Gastrocnemius medialis (tissue), 4 donors: ENCODE data around the gene ITGB1. TPM values are rescaled to one million over a fixed set of nuclear protein-coding genes. Genes with fewer than 3 reads are reported as not detected.

Experiments used
- ATAC-seq, 2 donors: fragments of 150-250 bp; one replicate each; pipeline ENCODE4 v1.9.1; 2016
- DNase-seq, 2 donors: peaks; one replicate each; pipeline ENCODE4 v3.0.0-alpha.2; 2019
- H3K27ac ChIP-seq, 4 donors: fragments of 200-600 bp; sonication (generic); 1 replicate in 1 of 4; 2 replicates in 3 of 4; pipeline ENCODE4 v1.5.1; 2016 to 2018; ENCODE audit warnings: mild to moderate bottlenecking in 2 of 4, moderate library complexity in 1 of 4
- H3K27me3 ChIP-seq, 3 donors: fragments of 200-600 bp; sonication (generic) in 2 of 3; 1 replicate in 1 of 3; 2 replicates in 2 of 3; pipeline versions ENCODE4 v1.5.1 to v1.6.0; 2016 to 2019; ENCODE audit warnings: mild to moderate bottlenecking in 1 of 3, moderate library complexity in 1 of 3
- H3K36me3 ChIP-seq, 2 donors: fragments of 200-600 bp; sonication (generic) in 1 of 2; one replicate each; pipeline ENCODE4 v1.5.1; 2017 to 2018
- H3K4me1 ChIP-seq, 2 donors: fragments of 200-600 bp; sonication (generic) in 1 of 2; one replicate each; pipeline ENCODE4 v1.5.1; 2016 to 2017; ENCODE audit warnings: mild to moderate bottlenecking in 2 of 2
- H3K4me3 ChIP-seq, 4 donors: fragments of 200-600 bp; sonication (generic) in 3 of 4; 1 replicate in 1 of 4; 2 replicates in 3 of 4; pipeline ENCODE4 v1.5.1; 2016 to 2019; ENCODE audit warnings: mild to moderate bottlenecking in 2 of 4
- H3K9me3 ChIP-seq, 3 donors: fragments of 200-600 bp; sonication (generic) in 2 of 3; 1 replicate in 1 of 3; 2 replicates in 2 of 3; pipeline ENCODE4 v1.5.1; 2016 to 2019
- POLR2A ChIP-seq, 2 donors: fragments of 450-650 bp; IDR thresholded peaks; one replicate each; pipeline ENCODE4 v1.6.1; 2017; ENCODE audit warnings: antibody characterized with exemption in 2 of 2, mild to moderate bottlenecking in 2 of 2, moderate library complexity in 2 of 2
- in situ Hi-C, 4 donors: fragments of 200-750 bp; cut with MboI; loops; one replicate each; pipeline versions ENCODE4 v1.15.0 to v1.8.0; 2017; ENCODE audit warnings: low sequenced_read_pairs in 4 of 4
- intact Hi-C: fragments of 100-400 bp; cut with DNase I; formaldehyde crosslinking; loops from one replicate; pipeline ENCODE4 v1.15.1; 2023; ENCODE audit warnings: low total_unique reads
- total RNA-seq, 4 donors: library from RNA; depleted of rRNA; stranded (reverse); fragments of >200 nt; gene quantifications; one replicate each; pipeline versions ENCODE4 v1.1.0 to v1.2.3, GENCODE V29; 2016
- TF ChIP-seq, protein P1 (sequence below), 5 experiments: fragments of 450-650 bp in 3 of 5; fragments of 200-600 bp in 2 of 5; sonication (generic) in 2 of 5; IDR thresholded peaks in 4 of 5; conservative IDR thresholded peaks in 1 of 5; 1 replicate in 4 of 5; 2 replicates in 1 of 5; pipeline ENCODE4 v1.5.1; 2016 to 2019; ENCODE audit warnings: antibody characterized with exemption in 5 of 5, mild to moderate bottlenecking in 3 of 5, moderate library complexity in 3 of 5

ITGB1 gene
- total RNA-seq, 4 donors from 2014 or later: 242 to 379 (median 368) TPM

DNA sequence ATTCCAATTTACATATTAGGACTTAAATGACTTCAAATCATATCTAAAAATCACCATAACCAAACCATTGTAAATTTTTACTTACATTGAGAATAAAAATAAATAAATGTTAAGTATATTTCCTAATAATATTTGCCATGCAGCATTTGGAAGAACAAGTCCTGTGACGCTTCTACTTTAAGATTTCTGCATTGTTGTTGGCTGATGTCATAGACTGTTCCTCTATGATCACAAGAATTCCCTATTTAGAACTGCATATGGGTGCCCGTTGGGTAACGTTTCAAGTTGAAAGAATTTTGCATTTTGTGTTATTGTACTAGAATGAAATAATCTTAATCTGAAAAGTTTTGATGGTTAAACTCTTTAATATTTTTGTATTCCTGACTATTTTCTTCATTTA, 5.1 kb upstream of the ITGB1 start:
- Histone ChIP-seq H3K27me3 (no peaks in the 10 kb centered on the region), H3K27ac (no peak overlapping the region), H3K4me1 (peaks cover 23 to 26% of the 10 kb centered on the region in 2 donors), H3K9me3 (no peaks in the 10 kb centered on the region), H3K4me3 (no peak overlapping the region), H3K36me3 (no peaks in the 10 kb centered on the region)
- in situ Hi-C loops: no loop called here
- TF ChIP-seq POLR2A (IDR thresholded peaks at IDR 0.05): no peak
- TF ChIP-seq, protein P1, sequence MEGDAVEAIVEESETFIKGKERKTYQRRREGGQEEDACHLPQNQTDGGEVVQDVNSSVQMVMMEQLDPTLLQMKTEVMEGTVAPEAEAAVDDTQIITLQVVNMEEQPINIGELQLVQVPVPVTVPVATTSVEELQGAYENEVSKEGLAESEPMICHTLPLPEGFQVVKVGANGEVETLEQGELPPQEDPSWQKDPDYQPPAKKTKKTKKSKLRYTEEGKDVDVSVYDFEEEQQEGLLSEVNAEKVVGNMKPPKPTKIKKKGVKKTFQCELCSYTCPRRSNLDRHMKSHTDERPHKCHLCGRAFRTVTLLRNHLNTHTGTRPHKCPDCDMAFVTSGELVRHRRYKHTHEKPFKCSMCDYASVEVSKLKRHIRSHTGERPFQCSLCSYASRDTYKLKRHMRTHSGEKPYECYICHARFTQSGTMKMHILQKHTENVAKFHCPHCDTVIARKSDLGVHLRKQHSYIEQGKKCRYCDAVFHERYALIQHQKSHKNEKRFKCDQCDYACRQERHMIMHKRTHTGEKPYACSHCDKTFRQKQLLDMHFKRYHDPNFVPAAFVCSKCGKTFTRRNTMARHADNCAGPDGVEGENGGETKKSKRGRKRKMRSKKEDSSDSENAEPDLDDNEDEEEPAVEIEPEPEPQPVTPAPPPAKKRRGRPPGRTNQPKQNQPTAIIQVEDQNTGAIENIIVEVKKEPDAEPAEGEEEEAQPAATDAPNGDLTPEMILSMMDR (IDR thresholded peaks at IDR 0.05 in 4 of 5, conservative IDR thresholded peaks at IDR 0.05 in 1 of 5): no peak
- DNase-seq (no peak), ATAC-seq (no peak)
- intact Hi-C loops: no loop called here

DNA sequence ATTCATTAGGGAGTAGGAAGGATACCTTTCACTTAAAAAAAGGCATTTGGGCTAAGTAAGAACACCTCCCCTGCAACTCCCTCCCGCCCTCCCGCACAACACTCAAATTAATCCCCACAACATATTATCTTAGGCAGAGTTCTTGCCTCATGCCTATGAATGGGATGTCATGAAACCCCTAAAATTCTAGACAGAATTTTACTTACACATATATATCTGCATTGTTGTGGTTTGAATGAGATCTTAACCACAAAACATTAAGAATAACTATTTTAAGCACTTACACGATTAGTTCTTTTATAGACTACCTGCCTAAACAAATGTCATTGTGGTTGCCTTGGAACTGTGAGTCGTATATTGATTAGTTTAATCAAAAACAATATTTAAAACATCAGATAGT, 4.5 kb upstream of the ITGB1 start:
- peaks cover 23 to 26% of the 10 kb centered on the region in 2 donors for H3K4me1 ChIP-seq
- in situ Hi-C loops (no loop called here), intact Hi-C loops (no loop called here)
- ATAC-seq (no peak), DNase-seq (no peak)
- no peak overlapping the region for H3K4me3 ChIP-seq
- H3K27me3 ChIP-seq: no peaks in the 10 kb centered on the region
- no peaks in the 10 kb centered on the region for H3K9me3 ChIP-seq
- H3K27ac ChIP-seq: peak overlapping the region; percentile 42 to 69 (median 62)
- H3K36me3 ChIP-seq: no peaks in the 10 kb centered on the region
- TF ChIP-seq, protein P1 (IDR thresholded peaks at IDR 0.05 in 4 of 5, conservative IDR thresholded peaks at IDR 0.05 in 1 of 5): no peak

DNA sequence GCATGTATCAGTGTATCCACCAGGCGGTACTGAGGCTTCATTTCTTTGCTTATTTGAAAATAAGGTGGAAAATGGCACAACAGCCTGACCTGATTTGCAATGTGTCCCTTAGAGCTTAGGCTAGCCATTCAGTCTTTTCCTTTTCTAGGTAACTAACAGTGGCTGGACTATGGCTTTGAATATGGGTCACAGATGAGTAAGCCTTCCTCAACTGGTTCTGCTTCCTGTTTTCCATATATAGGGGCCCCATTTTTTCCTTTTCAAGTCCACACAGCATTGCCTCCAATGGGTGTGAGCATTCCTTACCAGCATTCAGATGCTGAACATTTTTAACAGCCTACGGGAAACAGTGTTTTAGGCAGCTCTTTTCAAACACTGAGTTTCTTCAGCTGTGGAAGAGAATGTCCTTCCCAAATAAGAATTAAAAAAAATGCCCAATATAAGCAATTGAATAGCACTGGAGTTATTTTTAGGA, 3.9 kb upstream of the ITGB1 start:
- TF ChIP-seq, protein P1 (IDR thresholded peaks at IDR 0.05 in 4 of 5, conservative IDR thresholded peaks at IDR 0.05 in 1 of 5): no peak
- no peak for TF ChIP-seq POLR2A (IDR thresholded peaks at IDR 0.05)
- H3K4me3 ChIP-seq: no peak overlapping the region
- no peaks in the 10 kb centered on the region for H3K36me3 ChIP-seq
- H3K4me1 ChIP-seq: peaks cover 23 to 28% of the 10 kb centered on the region in 2 donors
- no peaks in the 10 kb centered on the region for H3K27me3 ChIP-seq
- ATAC-seq: no peak
- no peak for DNase-seq
- H3K9me3 ChIP-seq: no peaks in the 10 kb centered on the region
- intact Hi-C loops (no loop called here), in situ Hi-C loops (no loop called here)
- peak overlapping the region; percentile 42 to 69 (median 62) for H3K27ac ChIP-seq

DNA sequence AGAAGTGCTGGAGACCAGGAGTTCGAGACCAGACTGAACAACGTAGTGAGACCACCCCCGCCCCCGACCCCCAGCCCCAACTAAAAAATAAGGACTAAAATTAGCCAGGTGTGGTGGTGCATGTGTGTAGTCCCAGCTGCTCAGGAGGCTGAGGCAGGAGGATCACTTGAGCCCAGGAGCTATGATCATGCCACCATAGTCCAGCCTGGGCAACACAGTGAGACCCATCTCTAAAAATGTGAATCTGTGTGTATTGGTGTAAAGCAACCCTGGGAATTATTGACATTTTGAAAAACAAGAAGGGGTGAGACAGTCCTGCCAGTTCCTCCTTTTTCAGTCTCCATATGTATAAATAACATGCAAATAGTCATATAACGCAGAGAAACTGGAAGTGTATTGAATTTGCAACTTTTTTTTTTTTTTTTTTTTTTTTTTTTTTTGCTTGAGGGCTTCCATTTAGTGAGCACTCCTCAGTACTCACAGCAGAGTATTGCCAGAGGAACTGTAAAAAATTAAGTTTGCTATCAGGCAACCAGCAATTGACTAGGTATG, 3.4 kb upstream of the ITGB1 start:
- Histone ChIP-seq H3K27ac (peak overlapping the region; percentile 42 to 69 (median 62)), H3K36me3 (no peaks in the 10 kb centered on the region), H3K27me3 (no peaks in the 10 kb centered on the region), H3K9me3 (no peaks in the 10 kb centered on the region), H3K4me3 (no peak overlapping the region), H3K4me1 (peaks cover 24 to 33% of the 10 kb centered on the region in 2 donors)
- no peak for ATAC-seq
- in situ Hi-C loops: no loop called here
- DNase-seq: no peak
- intact Hi-C loops: no loop called here
- no peak for TF ChIP-seq POLR2A (IDR thresholded peaks at IDR 0.05)
- TF ChIP-seq, protein P1 (IDR thresholded peaks at IDR 0.05 in 4 of 5, conservative IDR thresholded peaks at IDR 0.05 in 1 of 5): no peak

DNA sequence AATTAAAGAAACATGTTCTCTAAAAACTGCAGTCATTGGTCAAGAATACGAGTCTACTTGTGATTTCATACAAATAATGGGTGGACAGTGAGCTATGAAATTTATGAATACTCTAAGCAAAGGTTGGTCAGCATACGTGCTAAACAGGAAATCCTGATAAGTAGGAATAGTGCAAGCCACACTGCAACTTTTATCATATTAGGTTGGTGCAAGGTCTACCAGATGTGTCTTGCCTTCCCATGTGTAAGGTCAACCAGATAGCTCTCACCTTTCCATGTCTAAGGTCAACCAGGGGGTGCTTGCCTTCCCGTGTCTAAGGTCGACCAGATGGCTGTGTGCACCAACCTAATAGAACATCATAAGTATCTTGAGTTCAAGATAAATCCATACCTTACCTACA, 2.0 kb upstream of the ITGB1 start:
- Histone ChIP-seq H3K27me3 (no peaks in the 10 kb centered on the region), H3K36me3 (no peaks in the 10 kb centered on the region), H3K27ac (peak overlapping the region in 1 of 4 donors; percentile 93), H3K4me1 (peaks cover 38 to 47% of the 10 kb centered on the region in 2 donors), H3K4me3 (no peak overlapping the region), H3K9me3 (no peaks in the 10 kb centered on the region)
- TF ChIP-seq POLR2A (IDR thresholded peaks at IDR 0.05): no peak
- TF ChIP-seq, protein P1 (IDR thresholded peaks at IDR 0.05 in 4 of 5, conservative IDR thresholded peaks at IDR 0.05 in 1 of 5): no peak
- in situ Hi-C loops (no loop called here), intact Hi-C loops (no loop called here)
- ATAC-seq (no peak), DNase-seq (no peak)
